HL-60 (cell line): Measurements from ENCODE around the gene LRP5.

Experiments used
- GABPA ChIP-seq: IDR thresholded peaks from 2 replicates; pipeline ENCODE4 v1.6.1; 2012; ENCODE audit warnings: low read depth
- POLR2AphosphoS5 ChIP-seq: IDR thresholded peaks from 2 replicates; pipeline ENCODE4 v1.6.1; 2012; ENCODE audit warnings: low read depth
- SPI1 ChIP-seq: IDR thresholded peaks from 2 replicates; pipeline ENCODE4 v1.6.1; 2012; ENCODE audit warnings: low read depth, mild to moderate bottlenecking, borderline replicate concordance
- TF ChIP-seq, protein P1 (sequence below): IDR thresholded peaks from one replicate; pipeline ENCODE4 v1.5.1; 2011; ENCODE audit warnings: low read length, control low read depth, inconsistent platforms; ENCODE audit not compliant: insufficient read depth
- TF ChIP-seq, protein P2 (sequence below): IDR thresholded peaks from 2 replicates; pipeline ENCODE4 v1.6.1; 2012; ENCODE audit warnings: low read depth; ENCODE audit not compliant: insufficient replicate concordance

DNA sequence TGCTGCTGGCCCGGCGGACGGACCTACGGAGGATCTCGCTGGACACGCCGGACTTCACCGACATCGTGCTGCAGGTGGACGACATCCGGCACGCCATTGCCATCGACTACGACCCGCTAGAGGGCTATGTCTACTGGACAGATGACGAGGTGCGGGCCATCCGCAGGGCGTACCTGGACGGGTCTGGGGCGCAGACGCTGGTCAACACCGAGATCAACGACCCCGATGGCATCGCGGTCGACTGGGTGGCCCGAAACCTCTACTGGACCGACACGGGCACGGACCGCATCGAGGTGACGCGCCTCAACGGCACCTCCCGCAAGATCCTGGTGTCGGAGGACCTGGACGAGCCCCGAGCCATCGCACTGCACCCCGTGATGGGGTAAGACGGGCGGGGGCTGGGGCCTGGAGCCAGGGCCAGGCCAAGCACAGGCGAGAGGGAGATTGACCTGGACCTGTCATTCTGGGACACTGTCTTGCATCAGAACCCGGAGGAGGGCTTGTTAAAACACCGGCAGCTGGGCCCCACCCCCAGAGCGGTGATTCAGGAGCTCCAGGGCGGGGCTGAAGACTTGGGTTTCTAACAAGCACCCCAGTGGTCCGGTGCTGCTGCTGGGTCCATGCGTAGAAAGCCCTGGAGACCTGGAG, 74.1 kb downstream of the LRP5 start:
- TF ChIP-seq, protein P1, sequence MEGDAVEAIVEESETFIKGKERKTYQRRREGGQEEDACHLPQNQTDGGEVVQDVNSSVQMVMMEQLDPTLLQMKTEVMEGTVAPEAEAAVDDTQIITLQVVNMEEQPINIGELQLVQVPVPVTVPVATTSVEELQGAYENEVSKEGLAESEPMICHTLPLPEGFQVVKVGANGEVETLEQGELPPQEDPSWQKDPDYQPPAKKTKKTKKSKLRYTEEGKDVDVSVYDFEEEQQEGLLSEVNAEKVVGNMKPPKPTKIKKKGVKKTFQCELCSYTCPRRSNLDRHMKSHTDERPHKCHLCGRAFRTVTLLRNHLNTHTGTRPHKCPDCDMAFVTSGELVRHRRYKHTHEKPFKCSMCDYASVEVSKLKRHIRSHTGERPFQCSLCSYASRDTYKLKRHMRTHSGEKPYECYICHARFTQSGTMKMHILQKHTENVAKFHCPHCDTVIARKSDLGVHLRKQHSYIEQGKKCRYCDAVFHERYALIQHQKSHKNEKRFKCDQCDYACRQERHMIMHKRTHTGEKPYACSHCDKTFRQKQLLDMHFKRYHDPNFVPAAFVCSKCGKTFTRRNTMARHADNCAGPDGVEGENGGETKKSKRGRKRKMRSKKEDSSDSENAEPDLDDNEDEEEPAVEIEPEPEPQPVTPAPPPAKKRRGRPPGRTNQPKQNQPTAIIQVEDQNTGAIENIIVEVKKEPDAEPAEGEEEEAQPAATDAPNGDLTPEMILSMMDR = no peak
- TF ChIP-seq POLR2AphosphoS5 (no peak), GABPA (no peak), SPI1 (no peak)
- TF ChIP-seq, protein P2, sequence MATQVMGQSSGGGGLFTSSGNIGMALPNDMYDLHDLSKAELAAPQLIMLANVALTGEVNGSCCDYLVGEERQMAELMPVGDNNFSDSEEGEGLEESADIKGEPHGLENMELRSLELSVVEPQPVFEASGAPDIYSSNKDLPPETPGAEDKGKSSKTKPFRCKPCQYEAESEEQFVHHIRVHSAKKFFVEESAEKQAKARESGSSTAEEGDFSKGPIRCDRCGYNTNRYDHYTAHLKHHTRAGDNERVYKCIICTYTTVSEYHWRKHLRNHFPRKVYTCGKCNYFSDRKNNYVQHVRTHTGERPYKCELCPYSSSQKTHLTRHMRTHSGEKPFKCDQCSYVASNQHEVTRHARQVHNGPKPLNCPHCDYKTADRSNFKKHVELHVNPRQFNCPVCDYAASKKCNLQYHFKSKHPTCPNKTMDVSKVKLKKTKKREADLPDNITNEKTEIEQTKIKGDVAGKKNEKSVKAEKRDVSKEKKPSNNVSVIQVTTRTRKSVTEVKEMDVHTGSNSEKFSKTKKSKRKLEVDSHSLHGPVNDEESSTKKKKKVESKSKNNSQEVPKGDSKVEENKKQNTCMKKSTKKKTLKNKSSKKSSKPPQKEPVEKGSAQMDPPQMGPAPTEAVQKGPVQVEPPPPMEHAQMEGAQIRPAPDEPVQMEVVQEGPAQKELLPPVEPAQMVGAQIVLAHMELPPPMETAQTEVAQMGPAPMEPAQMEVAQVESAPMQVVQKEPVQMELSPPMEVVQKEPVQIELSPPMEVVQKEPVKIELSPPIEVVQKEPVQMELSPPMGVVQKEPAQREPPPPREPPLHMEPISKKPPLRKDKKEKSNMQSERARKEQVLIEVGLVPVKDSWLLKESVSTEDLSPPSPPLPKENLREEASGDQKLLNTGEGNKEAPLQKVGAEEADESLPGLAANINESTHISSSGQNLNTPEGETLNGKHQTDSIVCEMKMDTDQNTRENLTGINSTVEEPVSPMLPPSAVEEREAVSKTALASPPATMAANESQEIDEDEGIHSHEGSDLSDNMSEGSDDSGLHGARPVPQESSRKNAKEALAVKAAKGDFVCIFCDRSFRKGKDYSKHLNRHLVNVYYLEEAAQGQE = no peak
